DOHH2 (cell line): ENCODE results near the gene COL1A2.

ENCODE experiments used
- H3F3A ChIP-seq: fragments of 200-600 bp; sonication (generic), shearing (Covaris generic); 2 replicates; pipeline ENCODE4 v1.6.0; 2016; ENCODE audit warnings: antibody characterized with exemption, mild to moderate bottlenecking; ENCODE audit not compliant: control insufficient read depth, insufficient read depth
- H3K27ac ChIP-seq: fragments of 200-600 bp; sonication (generic); 2 replicates; pipeline ENCODE4 v1.5.1; 2014; ENCODE audit warnings: low read depth, mild to moderate bottlenecking, low read length, moderate library complexity
- H3K27me3 ChIP-seq: fragments of 200-600 bp; sonication (generic); 2 replicates; pipeline ENCODE4 v1.6.1; 2014; ENCODE audit warnings: mild to moderate bottlenecking, low read length, mixed read lengths; ENCODE audit not compliant: control insufficient read depth
- H3K36me3 ChIP-seq: fragments of 200-600 bp; sonication (generic); 2 replicates; pipeline ENCODE4 v1.6.1; 2014; ENCODE audit warnings: mild to moderate bottlenecking, low read length, moderate library complexity, mixed read lengths; ENCODE audit not compliant: control insufficient read depth
- H3K4me1 ChIP-seq: fragments of 200-600 bp; sonication (generic); 2 replicates; pipeline ENCODE4 v1.6.1; 2014; ENCODE audit warnings: mild to moderate bottlenecking, low read length, mixed read lengths; ENCODE audit not compliant: control insufficient read depth
- H3K4me2 ChIP-seq: fragments of 200-600 bp; sonication (generic); 2 replicates; pipeline ENCODE4 v1.6.0; 2014; ENCODE audit warnings: mild to moderate bottlenecking, low read length, moderate library complexity
- H3K4me3 ChIP-seq: fragments of 200-600 bp; sonication (generic); 2 replicates; pipeline ENCODE4 v1.5.1; 2014; ENCODE audit warnings: mild to moderate bottlenecking, low read length, mixed read lengths
- H3K79me2 ChIP-seq: fragments of 200-600 bp; sonication (generic); 2 replicates; pipeline ENCODE4 v1.6.1; 2014; ENCODE audit warnings: mild to moderate bottlenecking, low read length, mixed read lengths; ENCODE audit not compliant: control insufficient read depth
- H3K9me2 ChIP-seq: fragments of 200-600 bp; sonication (generic); replicated peaks from 2 replicates; pipeline ENCODE4 v1.6.1; 2014; ENCODE audit warnings: mild to moderate bottlenecking, low read length, mixed read lengths; ENCODE audit not compliant: control insufficient read depth
- H3K9me3 ChIP-seq: fragments of 200-600 bp; sonication (generic); 2 replicates; pipeline ENCODE4 v1.6.1; 2014; ENCODE audit warnings: antibody characterized with exemption, low read length, mixed read lengths; ENCODE audit not compliant: control insufficient read depth, insufficient read depth
- H4K20me1 ChIP-seq: fragments of 200-600 bp; sonication (generic); 2 replicates; pipeline ENCODE4 v1.6.0; 2014; ENCODE audit warnings: low read depth, mild to moderate bottlenecking, antibody characterized with exemption, low read length, moderate library complexity; ENCODE audit not compliant: control insufficient read depth, insufficient read depth
- EZH2phosphoT487 ChIP-seq: fragments of 200-600 bp; sonication (generic); IDR thresholded peaks from 2 replicates; pipeline ENCODE4 v1.6.1; 2017; ENCODE audit warnings: borderline replicate concordance, mild to moderate bottlenecking, antibody characterized with exemption, low read length, moderate library complexity, mixed read lengths
- TF ChIP-seq, protein P1 (sequence below): fragments of 200-600 bp; sonication (generic); IDR thresholded peaks from one replicate; pipeline ENCODE4 v1.5.1; 2014; ENCODE audit warnings: antibody characterized with exemption, mild to moderate bottlenecking, low read depth, low read length; ENCODE audit not compliant: poor library complexity, severe bottlenecking

The COL1A2 gene

GRCh38 chr7:94421681-94422080 lies 27.0 kb downstream of the COL1A2 start:
- no peaks in the 10 kb centered on the region for H3K79me2 ChIP-seq

GRCh38 chr7:94422136-94422535 lies 27.4 kb downstream of the COL1A2 start:
- Histone ChIP-seq H3K9me3 (no peaks in the 10 kb centered on the region), H3K9me2 (no peaks in the 10 kb centered on the region), H3K36me3 (no peaks in the 10 kb centered on the region), H3F3A (no peaks in the 10 kb centered on the region), H3K27ac (no peak overlapping the region), H3K79me2 (no peaks in the 10 kb centered on the region), H4K20me1 (no peaks in the 10 kb centered on the region), H3K4me2 (no peak overlapping the region), H3K4me3 (no peak overlapping the region), H3K4me1 (no peaks in the 10 kb centered on the region), H3K27me3 (peaks cover 9% of the 10 kb centered on the region; the same call in 1 of the 2 replicates)
- TF ChIP-seq EZH2phosphoT487: no peak
- TF ChIP-seq, protein P1, sequence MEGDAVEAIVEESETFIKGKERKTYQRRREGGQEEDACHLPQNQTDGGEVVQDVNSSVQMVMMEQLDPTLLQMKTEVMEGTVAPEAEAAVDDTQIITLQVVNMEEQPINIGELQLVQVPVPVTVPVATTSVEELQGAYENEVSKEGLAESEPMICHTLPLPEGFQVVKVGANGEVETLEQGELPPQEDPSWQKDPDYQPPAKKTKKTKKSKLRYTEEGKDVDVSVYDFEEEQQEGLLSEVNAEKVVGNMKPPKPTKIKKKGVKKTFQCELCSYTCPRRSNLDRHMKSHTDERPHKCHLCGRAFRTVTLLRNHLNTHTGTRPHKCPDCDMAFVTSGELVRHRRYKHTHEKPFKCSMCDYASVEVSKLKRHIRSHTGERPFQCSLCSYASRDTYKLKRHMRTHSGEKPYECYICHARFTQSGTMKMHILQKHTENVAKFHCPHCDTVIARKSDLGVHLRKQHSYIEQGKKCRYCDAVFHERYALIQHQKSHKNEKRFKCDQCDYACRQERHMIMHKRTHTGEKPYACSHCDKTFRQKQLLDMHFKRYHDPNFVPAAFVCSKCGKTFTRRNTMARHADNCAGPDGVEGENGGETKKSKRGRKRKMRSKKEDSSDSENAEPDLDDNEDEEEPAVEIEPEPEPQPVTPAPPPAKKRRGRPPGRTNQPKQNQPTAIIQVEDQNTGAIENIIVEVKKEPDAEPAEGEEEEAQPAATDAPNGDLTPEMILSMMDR: no peak

More at GRCh38 chr7:94421681-94422080, 27.0 kb downstream of the COL1A2 start:
- Histone ChIP-seq H3K9me3 (no peaks in the 10 kb centered on the region), H4K20me1 (no peaks in the 10 kb centered on the region), H3K36me3 (no peaks in the 10 kb centered on the region), H3K9me2 (no peaks in the 10 kb centered on the region), H3K4me3 (no peak overlapping the region), H3K27ac (no peak overlapping the region), H3K27me3 (peaks cover 9% of the 10 kb centered on the region; the same call in 1 of the 2 replicates), H3F3A (no peaks in the 10 kb centered on the region), H3K4me2 (no peak overlapping the region), H3K4me1 (no peaks in the 10 kb centered on the region)
- TF ChIP-seq, protein P1: no peak
- TF ChIP-seq EZH2phosphoT487: no peak

DNA sequence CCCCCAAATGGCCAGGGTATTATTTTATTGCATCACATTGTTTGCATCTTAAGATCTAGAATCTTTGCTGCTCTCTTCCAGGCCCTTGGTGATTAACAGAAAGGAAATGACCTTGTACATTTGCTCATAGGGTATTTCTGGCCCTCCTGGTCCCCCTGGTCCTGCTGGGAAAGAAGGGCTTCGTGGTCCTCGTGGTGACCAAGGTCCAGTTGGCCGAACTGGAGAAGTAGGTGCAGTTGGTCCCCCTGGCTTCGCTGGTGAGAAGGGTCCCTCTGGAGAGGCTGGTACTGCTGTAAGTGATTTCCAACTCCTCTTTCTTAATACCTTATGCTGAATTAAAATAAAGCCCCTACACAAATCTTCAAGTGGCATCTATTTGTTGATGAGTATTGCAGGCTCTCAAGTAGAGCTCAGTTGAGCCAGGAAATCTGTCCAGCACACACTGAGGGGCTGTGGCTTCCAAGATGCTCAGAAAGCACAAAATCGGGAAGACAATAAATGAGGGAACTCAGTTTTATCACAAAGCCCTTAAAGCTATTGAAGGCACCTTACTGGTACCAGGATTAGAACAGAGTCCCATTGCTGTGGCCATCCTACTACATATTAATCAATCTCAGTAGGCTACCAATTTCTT lies 28.2 kb downstream of the COL1A2 start:
- peaks cover 5% of the 10 kb centered on the region; the same call in 1 of the 2 replicates for H3K27me3 ChIP-seq
- H3K27ac ChIP-seq: no peak overlapping the region
- no peaks in the 10 kb centered on the region for H3K36me3 ChIP-seq
- no peaks in the 10 kb centered on the region for H3K4me1 ChIP-seq
- no peak overlapping the region for H3K4me3 ChIP-seq
- H3K9me3 ChIP-seq: no peaks in the 10 kb centered on the region
- H3K9me2 ChIP-seq: no peaks in the 10 kb centered on the region
- H3F3A ChIP-seq: no peaks in the 10 kb centered on the region
- no peaks in the 10 kb centered on the region for H4K20me1 ChIP-seq
- TF ChIP-seq EZH2phosphoT487: no peak
- TF ChIP-seq, protein P1: no peak
- H3K79me2 ChIP-seq: no peaks in the 10 kb centered on the region
- no peak overlapping the region for H3K4me2 ChIP-seq
